CD4-positive, alpha-beta T cell treated with Interleukin-6 for 4 hours (primary cell): ENCODE results near the gene RNF123.

Source experiments
- DNase-seq: peaks from one replicate; pipeline ENCODE4 v3.0.0-alpha.2; 2020; ENCODE audit warnings: mixed read lengths

RNF123 gene

GRCh38 chr3:49659756-49660155 lies 29.6 kb upstream of the RNF123 start:
- no peak for DNase-seq

GRCh38 chr3:49661281-49661680 lies 28.1 kb upstream of the RNF123 start:
- DNase-seq: no peak

GRCh38 chr3:49662021-49662420 lies 27.3 kb upstream of the RNF123 start:
- no peak for DNase-seq

DNA sequence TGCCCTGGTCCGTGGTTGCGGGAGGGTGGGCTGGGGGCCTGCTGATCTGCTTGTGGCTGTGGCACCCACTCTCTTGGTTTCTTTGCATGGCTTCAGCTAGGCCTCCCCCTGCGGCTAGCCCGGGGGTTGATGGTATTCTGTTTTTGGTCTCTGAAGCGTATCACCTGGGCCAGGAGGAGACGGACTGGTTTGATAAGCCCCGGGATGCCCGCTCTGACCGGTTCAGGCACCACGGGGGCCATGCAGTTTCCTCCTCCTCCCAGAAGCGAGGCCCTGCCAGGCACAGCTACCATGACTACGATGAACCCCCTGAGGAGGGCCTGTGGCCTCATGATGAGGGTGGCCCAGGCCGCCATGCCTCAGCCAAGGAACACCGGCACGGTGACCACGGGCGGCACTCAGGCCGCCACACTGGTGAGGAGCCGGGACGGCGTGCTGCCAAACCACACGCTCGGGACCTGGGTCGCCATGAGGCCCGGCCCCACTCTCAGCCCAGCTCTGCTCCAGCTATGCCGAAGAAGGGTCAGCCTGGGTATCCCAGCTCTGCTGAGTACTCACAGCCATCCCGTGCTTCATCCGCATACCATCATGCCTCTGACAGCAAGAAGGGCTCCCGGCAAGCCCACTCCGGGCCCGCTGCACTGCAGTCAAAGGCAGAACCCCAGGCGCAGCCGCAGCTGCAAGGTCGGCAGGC lies 26.5 kb upstream of the RNF123 start:
- no peak for DNase-seq

DNA sequence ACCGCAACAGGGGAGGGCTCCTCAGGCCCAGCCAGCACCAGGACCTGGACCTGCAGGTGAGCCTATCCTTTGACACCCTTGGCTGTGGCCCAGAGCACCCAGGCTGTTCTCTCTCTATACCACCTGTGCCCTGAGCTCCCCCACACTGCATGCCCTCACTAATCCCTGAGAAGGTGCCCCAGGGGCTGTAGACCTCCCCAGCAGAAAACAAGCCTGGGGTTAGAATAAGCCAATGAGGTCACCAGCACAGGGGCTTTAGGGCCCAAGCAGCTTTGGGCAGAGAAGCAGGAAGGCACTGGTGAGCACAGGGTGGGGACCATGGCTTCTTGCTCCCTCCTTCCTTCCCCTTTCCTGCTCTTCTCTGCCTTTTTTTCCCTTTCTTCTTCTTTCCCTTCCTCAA lies 25.5 kb upstream of the RNF123 start:
- no peak for DNase-seq

- no peak for DNase-seq
These were observed 25.1 kb upstream of the RNF123 start for GRCh38 chr3:49664300-49664699.

DNA sequence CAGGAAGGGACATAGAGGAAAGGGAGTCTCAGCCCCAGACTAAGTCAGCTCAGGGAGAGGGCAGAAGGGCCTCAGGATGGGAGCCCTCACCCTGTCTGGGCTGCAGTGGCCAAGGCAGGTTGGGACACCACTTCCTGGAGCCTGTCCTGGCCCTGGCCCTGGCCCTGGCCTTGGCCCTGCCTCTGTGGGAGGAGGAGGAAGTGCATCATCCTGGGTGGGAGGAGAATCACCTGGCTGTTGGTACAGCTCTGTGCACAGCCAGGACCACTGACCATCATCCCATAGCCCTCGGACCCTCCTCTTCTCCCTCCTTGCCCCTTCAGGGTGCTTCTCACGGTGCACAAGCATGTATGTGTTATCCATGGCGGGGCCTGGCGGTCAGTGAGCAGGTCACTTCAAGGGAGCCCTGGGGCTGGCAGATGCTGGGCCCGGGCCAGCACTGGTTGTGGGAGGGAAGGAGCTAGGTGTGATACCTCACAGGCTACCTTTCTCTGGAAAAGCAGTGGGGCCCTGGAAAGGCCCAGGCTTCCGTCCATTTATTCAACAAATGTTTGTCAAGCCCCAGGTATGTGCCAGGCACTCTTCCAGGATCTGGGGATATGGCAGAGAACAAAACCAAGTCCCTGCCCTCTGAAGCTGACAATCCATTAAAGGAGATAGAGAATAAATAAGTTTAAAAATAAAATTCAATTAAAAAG lies 23.4 kb upstream of the RNF123 start:
- no peak for DNase-seq

- DNase-seq: no peak
These were observed 22.8 kb upstream of the RNF123 start for GRCh38 chr3:49666592-49666991.

DNA sequence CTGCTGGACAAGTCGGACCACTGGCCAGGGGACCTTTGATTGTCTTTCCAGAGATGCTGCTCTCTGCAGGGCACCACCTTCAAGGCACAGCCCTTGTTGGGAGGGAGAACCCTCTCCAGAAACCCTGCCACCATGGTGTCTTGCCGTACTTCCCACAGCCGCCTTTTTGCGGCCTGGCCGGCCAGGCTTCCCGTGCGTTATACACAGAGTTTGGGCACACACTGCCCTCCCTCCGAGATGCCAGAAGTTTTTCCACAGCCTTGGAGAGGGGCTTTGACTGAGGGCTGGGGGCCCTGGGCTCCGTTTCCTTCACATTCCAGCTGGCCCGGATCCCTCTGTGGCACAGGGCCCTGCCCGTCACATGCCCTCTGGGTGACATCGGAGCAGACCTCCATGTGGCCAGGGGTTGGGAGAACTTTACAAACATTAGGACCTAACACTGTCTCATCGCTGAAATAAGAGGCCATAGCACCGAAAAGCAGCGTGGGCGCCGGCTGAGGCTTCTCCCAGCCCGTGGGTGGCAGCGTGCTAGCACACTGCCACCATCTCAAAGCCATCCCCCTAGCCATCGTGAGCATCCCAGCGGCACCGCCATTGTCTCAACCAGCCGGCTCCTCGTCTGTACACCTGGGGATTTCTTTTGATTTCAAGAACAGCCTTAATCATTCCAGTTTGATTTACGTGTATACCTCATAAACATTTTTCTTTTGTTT lies 21.5 kb upstream of the RNF123 start:
- no peak for DNase-seq

GRCh38 chr3:49668414-49668797 lies 21.0 kb upstream of the RNF123 start:
- DNase-seq: no peak

GRCh38 chr3:49668861-49669260 lies 20.5 kb upstream of the RNF123 start:
- DNase-seq: no peak

DNA sequence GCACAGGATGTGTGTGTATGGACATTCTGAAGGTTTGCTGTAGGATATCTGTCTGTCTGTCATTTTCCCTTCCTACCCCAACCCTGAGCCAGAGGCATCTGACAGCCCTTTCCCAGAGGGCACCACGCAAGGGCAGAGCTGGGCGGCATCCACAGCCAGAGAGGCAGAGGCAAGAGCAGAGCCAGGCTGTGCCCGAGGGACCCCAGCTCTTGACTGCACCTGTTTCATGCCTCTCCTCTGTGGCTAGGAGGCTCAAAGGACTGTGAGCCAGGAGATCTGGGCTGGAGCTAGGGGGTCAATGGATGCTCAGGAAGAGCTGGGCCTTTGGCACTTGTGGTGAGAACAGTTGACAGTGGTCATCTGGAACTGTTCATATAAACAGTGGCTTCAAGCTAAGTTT lies 20.0 kb upstream of the RNF123 start:
- DNase-seq: no peak

DNA sequence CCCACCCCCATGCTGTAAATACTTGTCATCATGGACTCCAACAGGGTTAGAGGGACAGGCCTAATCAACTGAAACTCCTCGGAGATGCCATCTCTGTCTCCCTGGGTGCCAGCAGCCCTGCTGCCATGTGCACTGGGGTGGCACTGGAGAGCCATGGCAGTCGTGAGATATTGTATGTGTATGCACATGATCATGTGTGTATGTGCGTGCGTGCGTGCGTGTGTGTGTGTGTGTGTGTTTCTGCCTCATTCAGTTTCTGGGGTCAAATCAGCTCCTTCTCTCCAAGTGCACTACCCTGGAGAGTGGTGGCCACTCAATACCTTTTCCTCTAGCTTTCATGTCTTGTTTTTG lies 18.4 kb upstream of the RNF123 start:
- no peak for DNase-seq

GRCh38 chr3:49671291-49672288 lies 17.8 kb upstream of the RNF123 start:
- peak; percentile 78 for DNase-seq

- no peak for DNase-seq
These were observed 16.1 kb upstream of the RNF123 start for GRCh38 chr3:49673121-49673714.

- DNase-seq: peak; percentile 98
These were observed 15.5 kb upstream of the RNF123 start, which contains the start of gene APEH for GRCh38 chr3:49673715-49674496. Gene APEH, plus strand, starts transcription at chr3:49674351. Its CDS starts 51 bp downstream, at chr3:49674402.

GRCh38 chr3:49674497-49674983 lies 14.8 kb upstream of the RNF123 start:
- peak; percentile 29 for DNase-seq

GRCh38 chr3:49675912-49676311 lies 13.4 kb upstream of the RNF123 start:
- no peak for DNase-seq

GRCh38 chr3:49680493-49681231 lies 8.7 kb upstream of the RNF123 start:
- no peak for DNase-seq

DNA sequence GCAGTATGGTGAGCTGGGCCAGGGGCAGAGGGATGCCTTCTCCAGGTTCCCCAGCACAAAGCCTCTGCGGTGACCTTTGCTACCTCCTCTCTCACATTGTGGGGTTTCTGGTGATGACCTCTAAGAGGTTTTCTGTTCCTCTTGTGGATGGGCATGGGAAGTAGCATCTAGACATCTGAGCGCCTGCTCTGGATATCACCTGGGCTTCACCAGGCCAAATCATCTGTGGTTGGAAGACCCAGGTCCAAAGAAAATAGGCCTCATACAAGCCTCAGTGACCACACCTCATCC lies 8.2 kb upstream of the RNF123 start:
- no peak for DNase-seq

GRCh38 chr3:49681543-49681942 lies 7.8 kb upstream of the RNF123 start:
- DNase-seq: no peak
